GM19468 (cell line): ENCODE data around the gene AMBRA1.
"Not testable (repeated sequence)": the region's sequence is repeated elsewhere in the genome, so short reads cannot be mapped to it uniquely, and the experiment has no call there.

Experiments used
- ATAC-seq: cut with Tn5 transposase; IDR thresholded peaks from one replicate; pipeline ENCODE4 v1.9.1; 2021; ENCODE audit warnings: mild to moderate bottlenecking, moderate library complexity, moderate number of reproducible peaks; ENCODE audit not compliant: unreplicated experiment; ENCODE audit errors: extremely low read depth

The AMBRA1 gene

DNA sequence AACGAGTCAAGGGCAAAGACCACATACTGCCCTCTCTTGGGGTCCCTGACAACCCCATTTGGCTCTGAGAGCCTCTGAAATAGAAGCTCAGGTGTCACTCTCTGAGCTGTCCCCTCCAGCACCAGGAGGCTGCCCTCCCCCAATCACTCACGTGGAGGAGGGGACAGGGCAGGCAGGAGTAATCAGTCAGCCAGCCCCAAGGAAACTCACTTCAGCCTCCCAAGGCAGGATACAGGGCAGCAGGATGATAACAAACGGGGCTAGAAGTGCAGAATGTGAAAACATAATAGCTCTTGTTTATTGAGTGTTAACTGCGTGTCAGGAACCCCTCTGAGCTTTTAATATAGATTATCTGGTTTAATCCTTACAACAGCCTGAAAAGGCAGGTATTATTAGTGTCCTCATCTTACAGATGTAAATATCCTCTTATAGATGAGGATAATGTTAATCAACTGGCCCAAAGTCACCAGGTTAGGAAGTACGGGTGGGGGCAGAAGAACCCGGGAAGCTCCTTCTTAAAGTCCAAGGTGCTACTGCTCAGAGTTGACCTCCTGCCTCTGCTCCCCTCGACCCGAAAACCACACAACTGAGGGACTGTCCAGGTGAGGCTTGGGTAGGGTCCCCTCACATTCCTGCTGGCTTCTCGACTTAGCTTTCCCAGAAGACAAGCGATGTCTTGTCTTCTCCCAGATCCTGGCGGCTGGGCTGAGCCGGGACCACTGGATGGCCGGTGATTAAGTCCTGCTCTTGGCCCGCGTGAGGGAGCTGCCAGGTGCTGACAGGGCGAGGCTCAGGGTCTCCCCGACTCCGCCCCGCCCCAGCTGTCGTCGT lies 205.0 kb downstream of the AMBRA1 start:
- no peak for ATAC-seq

DNA sequence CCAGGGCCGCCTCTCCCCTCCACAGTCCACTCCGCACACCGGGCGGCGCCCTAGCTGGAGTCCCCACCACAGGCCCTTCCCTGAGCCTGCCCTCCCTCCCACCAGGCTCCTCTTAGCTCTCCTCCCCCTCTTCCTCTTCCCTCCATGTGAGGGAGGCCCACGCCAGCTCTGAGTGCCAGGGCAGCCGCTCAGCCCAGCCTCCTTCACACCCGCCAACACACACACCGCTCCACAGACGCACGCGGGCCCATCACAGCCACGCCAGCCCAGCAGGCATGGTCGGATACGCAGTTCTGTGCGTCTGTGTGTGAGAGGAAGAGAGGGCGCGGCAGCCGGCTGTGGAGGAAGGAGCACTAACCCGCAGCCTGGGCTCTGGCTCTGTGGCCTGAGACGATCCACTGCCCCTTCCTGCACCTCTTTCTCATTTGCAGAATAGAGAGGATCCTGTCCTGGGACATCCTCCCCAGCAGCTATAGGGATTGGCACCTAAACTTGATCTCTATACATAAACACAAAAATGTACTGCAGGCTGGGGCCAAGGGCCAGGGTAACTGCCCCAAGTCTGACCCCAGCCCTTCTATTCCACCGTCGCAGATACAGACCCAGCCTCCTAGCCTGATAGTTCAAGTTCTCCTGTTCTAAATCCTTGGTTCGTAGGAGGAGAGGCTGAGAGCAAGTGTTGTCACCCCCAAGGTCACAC lies 205.8 kb downstream of the AMBRA1 start:
- ATAC-seq, result no peak

DNA sequence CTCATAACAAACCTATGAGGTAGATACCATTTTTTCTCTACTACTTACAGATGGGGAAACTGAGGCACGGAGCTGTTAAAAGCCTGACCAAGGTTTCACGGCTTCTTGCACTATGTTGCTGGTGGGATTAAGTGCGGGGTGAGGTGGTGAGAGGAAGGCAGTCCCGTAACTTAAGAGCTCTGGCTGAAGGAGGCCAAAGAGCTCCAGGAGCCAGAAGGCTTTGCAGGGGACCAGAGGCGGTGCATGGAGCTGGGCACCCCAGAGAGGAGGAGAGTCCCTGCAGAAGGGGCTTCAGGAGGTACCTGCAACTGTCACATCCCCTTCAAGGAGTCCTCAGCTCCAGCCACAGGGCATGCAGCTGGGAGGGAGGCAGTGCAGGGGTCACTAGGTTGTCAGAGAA lies 206.4 kb downstream of the AMBRA1 start:
- ATAC-seq, result no peak

DNA sequence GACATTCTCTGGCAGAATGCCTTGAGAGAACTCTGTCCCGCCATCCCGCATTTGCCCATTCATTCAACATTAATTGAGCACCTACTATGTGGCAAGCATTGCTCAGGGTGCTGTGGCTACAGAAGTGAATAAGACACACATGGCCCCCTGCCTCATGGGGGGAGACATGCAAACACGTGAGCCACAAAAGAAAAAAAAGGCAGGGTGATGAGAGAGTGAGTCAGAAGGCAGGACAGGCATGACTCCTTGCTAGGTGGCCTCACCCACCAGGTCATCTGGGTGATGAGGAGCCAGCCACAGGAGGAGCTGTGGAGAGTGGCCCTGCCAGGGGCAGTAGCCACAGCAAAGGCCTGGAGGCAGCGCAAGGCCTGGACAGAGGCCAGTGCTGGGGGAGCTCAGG lies 207.1 kb downstream of the AMBRA1 start:
- ATAC-seq, result no peak

DNA sequence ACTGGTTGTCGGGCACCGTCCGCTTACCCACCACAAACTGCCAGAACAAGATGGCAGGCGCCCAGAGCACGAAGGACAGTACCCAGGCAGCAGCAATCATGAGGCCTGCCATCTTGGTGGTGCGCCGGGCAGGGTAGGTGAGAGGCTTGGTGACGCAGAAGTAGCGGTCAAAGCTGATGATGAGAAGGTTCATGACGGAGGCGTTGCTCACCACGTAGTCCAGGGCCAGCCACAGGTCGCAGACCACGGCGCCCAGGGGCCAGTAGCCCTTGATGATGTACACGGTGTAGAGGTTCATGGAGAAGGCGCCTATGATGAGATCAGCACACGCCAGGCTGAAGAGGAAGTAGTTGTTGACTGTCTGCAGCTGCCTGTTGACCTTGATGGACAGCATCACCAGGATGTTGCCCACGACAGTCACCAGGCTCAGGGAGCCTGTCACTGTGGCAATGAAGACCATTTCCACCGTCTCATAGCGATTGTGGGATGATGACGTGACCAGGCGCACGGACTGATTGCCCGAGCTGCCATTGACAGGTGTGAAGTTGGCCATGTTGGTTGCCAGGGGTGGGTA lies 207.7 kb downstream of the AMBRA1 start:
- no peak for ATAC-seq

DNA sequence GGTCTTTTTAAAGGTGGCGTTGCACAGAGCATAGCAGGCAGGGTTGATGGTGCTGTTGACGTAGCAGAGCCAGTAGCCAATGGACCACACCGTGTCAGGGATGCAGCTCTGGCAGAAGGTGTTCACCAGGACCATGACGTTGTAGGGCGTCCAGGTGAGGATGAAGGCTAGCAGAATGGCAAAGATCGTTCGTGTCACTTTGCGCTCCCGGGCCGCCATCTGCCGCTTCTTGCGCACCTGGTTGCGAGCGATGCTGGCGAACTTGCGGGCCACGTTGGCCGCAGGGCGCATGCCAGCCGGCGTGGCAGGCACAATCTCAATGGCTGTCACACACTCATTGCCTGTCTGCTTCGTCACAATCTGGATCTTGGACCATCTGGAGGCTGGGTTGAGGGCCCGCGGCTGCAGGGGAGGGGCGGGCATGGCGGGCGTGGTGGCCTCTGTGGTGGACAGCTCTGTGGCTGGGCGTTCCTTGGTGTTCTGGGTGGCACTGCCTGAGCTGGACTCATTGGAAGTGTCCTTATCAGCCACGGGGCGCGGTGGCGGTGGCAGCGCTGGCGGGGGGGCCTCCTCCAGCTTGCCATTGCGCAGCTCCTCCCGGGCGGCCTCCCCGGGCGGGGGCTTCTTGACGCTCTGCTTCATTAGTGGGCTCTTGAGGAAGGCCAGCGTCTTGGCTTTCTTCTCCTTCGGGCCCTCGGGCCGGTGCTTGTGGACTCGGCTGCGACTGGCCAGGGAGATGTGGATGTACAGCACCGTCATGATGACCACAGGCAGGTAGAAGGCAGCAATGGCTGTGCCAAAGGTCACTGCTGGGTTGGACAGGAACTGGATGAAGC lies 208.4 kb downstream of the AMBRA1 start:
- ATAC-seq, result no peak

DNA sequence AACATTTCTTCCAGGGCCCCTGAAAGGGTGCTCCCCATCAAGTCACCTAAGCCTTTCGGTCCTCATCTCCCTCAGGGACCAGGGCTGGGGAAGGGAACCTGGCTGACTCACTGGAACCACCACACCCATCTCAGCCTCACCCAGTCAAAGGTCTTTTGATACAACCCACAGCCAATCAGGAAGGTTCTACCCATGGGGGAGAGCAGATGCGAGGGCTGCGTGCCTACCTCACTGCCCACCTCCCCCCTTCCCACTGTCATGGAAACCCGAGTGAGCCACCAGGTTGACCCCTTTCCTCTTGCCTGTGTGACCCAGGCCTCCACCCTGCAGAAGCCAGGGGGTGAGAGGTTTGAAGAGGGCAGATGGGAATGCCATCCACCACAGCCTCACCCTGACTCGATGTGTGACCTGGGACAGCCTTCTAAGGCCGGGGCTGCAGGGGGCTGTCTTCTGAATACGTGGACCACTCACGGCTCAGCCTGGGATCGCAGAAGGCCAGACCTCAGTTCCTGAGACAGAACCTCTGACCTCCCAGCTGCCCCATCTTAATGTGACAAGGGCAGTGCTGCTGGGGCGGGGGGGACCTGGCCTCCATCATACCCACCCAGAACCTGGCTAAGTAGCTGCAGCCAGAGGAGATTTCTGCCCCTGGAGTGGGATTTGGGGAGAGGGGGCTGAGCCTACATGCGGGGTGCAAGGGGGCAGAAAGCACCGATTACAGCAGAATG lies 209.7 kb downstream of the AMBRA1 start:
- ATAC-seq, result no peak

DNA sequence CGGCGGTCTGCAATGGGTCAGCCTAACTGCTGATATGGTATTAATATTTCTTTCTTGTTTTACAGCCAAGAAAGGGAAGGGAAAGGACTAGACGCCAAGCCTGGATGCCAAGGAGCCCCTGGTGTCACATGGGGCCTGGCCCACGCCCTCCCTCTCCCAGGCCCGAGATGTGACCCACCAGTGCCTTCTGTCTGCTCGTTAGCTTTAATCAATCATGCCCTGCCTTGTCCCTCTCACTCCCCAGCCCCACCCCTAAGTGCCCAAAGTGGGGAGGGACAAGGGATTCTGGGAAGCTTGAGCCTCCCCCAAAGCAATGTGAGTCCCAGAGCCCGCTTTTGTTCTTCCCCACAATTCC lies 210.4 kb downstream of the AMBRA1 start:
- ATAC-seq, result no peak

DNA sequence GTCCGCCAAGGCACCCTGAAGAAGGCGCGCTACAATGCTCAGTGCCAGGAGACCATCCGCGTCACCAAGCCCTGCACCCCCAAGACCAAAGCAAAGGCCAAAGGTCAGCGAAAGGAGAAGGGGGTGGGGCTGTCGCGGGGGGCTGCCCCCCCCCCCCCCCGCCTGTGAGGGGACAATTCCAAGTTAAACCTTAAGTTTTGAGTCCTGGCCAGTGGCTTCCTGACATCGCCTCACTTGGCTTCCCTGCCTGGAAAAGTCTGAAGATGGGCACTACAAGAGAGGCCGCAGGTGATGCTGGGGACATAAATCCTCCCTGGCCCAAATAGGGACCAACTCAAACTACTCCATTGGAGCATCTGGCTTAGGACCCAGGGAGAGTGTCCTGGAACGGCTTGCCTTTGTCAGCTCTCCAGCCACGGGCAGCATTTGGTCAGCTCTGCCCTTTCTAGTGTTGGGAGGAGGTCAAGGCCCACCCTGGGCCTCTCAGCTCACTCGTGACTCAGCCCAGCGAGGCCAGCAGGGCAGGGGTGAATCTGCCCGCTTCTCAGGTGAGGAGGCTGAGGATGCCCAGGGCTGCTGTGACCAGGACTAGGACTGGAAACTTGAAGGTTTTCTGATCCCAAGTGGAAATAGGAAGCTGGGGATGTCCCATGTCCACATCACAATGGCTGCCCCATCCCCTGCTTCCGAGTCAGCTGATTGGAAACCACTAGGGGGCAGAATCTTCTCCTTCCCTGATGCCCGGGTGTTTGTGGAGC lies 211.0 kb downstream of the AMBRA1 start:
- no peak for ATAC-seq

DNA sequence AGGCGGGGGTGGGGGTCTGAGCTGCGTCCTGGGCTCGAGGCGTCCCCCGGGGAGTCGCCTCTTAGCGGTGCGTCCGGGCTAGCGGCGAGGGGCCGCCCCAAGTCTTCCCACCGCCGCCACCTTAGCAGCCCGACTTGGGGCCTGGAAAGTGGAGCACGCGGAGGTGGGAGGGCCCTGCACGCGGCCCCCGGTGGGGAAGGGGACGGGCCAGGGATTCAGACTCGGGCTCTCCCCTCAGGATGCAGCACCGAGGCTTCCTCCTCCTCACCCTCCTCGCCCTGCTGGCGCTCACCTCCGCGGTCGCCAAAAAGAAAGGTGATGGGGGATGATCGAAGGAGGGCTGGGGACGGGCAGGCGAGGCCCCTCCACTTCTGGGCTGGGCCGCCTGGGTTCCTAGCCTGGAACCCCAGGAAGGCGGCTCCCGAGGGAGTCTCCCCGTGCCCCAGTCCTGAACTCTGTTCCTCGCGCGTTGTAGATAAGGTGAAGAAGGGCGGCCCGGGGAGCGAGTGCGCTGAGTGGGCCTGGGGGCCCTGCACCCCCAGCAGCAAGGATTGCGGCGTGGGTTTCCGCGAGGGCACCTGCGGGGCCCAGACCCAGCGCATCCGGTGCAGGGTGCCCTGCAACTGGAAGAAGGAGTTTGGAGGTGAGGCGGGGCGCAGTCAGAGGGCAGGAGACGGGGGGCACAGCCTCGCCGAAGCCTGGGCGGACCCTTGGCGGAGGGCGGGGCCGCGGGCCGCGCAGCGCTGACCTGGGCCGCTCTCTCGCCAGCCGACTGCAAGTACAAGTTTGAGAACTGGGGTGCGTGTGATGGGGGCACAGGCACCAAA lies 211.8 kb downstream of the AMBRA1 start:
- ATAC-seq, result no peak

DNA sequence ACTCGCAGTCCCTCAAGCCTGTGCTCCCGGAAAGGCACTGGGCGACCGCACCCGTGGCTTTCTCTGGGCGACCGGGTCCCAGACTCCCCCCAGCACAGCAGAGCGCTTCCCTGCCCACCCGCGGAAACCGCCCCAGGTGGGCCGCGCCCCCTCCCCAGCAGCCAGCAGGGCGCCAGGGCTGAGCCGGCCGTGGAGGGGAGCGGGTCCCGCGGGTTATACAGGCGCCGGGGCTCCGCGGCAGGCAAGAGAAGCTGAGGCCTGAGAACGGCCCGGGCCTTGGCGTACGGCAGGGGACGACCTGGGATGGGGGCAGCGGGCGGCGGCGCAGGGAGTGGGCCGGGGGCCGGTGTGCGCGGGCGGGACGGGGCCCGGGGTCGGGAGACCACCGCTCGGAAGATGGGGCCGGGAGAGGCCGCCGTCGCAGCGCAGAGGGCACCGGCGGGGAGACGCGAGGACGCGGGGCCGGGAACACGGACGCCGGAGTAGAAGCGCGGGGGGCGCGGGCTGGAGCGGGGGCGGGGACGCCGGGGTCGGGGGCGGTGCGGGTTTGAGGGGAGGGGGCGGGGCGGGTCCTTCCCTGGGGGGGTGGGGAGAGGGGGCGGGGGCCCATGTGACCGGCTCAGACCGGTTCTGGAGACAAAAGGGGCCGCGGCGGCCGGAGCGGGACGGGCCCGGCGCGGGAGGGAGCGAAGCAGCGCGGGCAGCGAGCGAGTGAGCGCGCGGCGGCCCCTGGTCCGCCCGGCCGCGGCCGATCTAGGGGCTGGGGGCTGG lies 212.6 kb downstream of the AMBRA1 start, which contains the start of gene MDK:
Gene MDK, plus strand, starts transcription at position 622 of the 771 bp plus-strand sequence. CDS start 389 bp downstream, outside the sequence.
- no peak for ATAC-seq

DNA sequence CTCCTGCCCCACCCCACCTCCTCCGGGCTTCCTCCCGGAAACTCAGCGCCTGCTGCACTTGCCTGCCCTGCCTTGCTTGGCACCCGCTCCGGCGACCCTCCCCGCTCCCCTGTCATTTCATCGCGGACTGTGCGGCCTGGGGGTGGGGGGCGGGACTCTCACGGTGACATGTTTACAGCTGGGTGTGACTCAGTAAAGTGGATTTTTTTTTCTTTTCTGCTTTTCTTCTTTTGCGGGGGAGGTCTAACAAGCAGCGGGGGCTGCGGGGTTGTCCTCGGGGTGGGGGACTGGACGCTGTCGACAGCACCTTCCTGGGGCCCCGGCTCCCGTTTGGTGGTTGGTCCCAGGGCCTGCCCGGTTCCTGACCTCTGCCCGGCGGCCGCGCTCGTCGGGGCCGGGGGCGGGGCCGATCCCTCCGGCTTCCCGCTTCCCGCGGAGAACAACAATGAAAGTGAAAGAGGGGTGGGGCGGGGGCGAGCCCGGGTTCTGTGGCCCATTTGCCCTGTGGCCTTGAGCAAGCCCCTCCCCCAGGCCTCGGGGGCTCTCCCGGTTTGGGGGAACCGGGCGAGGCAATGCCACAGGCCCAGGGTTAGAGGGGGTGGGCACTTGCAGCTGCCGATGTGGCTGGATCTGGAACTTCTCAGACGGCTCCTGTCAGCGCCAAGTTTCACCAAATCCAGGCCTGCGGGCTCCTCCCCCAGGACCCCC lies 213.3 kb downstream of the AMBRA1 start:
- ATAC-seq, result no peak

DNA sequence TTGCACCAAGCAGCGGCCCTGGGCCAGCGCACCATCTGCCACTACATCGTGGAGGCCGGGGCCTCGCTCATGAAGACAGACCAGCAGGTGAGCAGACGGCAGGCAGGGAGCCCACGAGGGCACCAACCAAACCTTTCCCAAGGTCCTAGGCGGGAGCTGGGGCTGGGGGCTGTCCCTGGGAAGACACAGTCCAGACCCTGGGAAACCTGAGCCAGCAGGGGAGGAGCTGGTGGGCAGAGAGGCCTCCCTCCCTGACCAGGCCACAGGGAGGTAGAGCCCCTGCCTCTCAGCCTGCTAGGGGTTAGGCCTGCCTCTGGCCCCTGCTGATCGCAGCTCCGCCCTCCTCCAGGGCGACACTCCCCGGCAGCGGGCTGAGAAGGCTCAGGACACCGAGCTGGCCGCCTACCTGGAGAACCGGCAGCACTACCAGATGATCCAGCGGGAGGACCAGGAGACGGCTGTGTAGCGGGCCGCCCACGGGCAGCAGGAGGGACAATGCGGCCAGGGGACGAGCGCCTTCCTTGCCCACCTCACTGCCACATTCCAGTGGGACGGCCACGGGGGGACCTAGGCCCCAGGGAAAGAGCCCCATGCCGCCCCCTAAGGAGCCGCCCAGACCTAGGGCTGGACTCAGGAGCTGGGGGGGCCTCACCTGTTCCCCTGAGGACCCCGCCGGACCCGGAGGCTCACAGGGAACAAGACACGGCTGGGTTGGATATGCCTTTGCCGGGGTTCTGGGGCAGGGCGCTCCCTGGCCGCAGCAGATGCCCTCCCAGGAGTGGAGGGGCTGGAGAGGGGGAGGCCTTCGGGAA lies 214.1 kb downstream of the AMBRA1 start:
- not testable (repeated sequence) for ATAC-seq

DNA sequence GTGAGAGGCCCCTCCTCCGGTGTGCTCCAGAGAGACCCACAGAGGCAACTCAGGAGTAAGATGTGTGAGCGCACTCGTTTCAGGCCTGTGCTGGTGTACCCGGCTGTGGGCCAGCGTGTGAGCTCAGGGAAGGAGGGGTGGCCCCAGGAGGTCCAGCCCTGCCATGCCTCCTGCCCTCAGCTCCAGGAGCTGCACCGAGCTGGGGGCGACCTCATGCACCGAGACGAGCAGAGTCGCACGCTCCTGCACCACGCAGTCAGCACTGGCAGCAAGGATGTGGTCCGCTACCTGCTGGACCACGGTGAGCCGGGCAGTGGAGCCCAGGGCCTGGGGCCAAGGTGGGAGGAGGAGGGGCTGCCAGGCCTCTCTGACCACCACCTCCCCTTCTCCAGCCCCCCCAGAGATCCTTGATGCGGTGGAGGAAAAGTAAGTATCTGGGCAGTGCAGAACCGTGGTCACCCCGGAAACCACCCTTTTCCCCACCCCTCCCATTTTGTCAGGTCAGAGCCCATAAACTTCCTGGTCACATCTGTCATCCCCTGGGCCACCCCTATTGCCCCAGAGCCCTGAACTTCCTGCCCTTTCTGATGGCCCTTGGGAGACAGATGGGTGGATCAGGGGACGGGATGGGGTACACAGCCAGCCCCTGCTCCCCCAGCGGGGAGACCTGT lies 214.9 kb downstream of the AMBRA1 start:
- ATAC-seq, result no peak

DNA sequence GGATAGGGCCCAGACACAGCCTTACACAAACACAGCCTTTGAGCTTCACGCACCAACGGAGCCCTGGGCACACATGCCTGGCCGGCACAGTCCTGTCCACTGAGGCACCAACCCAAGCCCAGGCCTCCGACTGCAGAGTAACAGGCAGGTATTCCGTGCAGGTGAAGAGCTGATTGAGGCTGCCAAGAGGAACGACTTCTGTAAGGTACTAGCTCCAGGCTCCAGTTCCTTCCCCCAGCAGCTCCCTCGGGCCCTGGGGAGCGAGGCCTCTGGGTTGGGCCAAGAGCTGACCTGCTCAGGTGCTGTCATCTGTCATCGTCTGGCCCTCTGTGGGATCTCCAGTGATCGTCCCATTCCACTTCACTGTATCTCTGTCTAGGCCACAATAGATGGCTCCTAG lies 215.5 kb downstream of the AMBRA1 start:
- ATAC-seq, result no peak

DNA sequence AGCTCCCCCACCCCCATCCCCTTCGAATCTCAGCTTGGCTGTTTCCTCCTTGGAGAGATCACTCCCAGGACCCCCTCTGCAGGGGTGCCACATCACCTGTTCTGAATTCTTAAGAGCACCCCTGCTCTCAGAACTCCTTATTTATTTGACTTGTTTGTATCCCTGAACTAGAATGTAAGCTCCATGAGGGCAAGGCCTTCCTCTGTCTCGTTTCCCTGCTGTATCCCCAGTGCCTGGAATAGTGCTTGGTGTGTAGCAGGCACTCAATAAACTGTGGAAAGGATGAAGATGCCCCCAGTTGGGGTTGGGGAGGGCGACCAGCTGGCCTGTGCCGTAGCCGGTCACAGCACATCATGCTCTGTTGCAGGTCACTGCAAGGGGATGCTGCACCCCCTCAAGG lies 216.0 kb downstream of the AMBRA1 start:
- ATAC-seq, result no peak
